Bronchial epithelial cell (primary cell): ENCODE results near the gene HMGCR. TPM values are rescaled to one million over a fixed set of nuclear protein-coding genes. Genes with fewer than 3 reads are reported as not detected.

ENCODE experiments used
- DNase-seq: peaks from one replicate; pipeline ENCODE4 v3.0.0-alpha.2; 2010; ENCODE audit warnings: low read depth
- FAIRE-seq: peaks from 2 replicates; lab custom pipeline; 2011; peaks lifted over from hg19 to GRCh38; lab: Jason Lieb, UNC
- H3K27me3 ChIP-seq: 2 replicates; pipeline ENCODE4 v1.5.1; 2011; ENCODE audit warnings: low read length; ENCODE audit not compliant: control insufficient read depth, insufficient read depth
- H3K36me3 ChIP-seq: 2 replicates; pipeline ENCODE4 v1.5.1; 2011; ENCODE audit warnings: low read length; ENCODE audit not compliant: control insufficient read depth, insufficient read depth
- H3K4me3 ChIP-seq: 2 replicates; pipeline ENCODE4 v1.5.1; 2011; ENCODE audit warnings: mild to moderate bottlenecking, low read depth, low read length, control low read depth
- CTCF ChIP-seq: IDR thresholded peaks from 2 replicates; pipeline ENCODE4 v1.5.1; 2011; ENCODE audit warnings: mild to moderate bottlenecking, moderate library complexity, low read length, control low read depth, inconsistent platforms; ENCODE audit not compliant: insufficient read depth, severe bottlenecking
- total RNA-seq: library from RNA; depleted of rRNA; stranded (reverse); fragments of >200 nt; gene quantifications from 2 replicates; pipeline ENCODE4 v1.2.1, GENCODE V29; 2014

Gene HMGCR
- total RNA-seq, 1 donor from 2014 or later: 83.7 TPM

GRCh38 chr5:75366787-75367186, 29.8 kb downstream of the HMGCR start:
- Histone ChIP-seq H3K36me3 (no peaks in the 10 kb centered on the region), H3K27me3 (no peaks in the 10 kb centered on the region), H3K4me3 (no peak overlapping the region)
- no peak for TF ChIP-seq CTCF
- no peak for DNase-seq
- FAIRE-seq: no peak

DNA sequence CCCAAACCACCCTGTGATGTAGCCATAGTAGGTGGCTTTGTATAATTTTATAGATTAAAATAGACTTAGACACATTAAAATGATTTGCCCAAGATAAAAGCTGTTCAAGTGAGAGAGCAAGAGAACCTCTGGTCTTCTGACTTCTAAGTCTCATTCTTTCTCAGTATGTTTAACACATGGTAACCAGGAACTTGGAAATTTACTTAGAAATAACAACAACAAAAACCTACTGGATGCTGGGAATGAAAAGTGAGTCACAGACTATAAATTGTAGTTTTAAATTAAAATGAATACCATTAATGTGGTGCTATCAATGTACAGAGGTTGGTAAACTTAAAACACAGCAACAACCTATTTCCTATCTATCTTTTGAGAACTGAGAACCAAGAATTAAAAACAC, 30.4 kb downstream of the HMGCR start:
- no peaks in the 10 kb centered on the region for H3K27me3 ChIP-seq
- no peak overlapping the region for H3K4me3 ChIP-seq
- DNase-seq: no peak
- no peaks in the 10 kb centered on the region for H3K36me3 ChIP-seq
- no peak for TF ChIP-seq CTCF
- no peak for FAIRE-seq

GRCh38 chr5:75368391-75368790, 31.4 kb downstream of the HMGCR start:
- no peak for TF ChIP-seq CTCF
- DNase-seq (peak; percentile 53), FAIRE-seq (no peak)
- H3K27me3 ChIP-seq: no peaks in the 10 kb centered on the region
- no peak overlapping the region for H3K4me3 ChIP-seq
- no peaks in the 10 kb centered on the region for H3K36me3 ChIP-seq

DNA sequence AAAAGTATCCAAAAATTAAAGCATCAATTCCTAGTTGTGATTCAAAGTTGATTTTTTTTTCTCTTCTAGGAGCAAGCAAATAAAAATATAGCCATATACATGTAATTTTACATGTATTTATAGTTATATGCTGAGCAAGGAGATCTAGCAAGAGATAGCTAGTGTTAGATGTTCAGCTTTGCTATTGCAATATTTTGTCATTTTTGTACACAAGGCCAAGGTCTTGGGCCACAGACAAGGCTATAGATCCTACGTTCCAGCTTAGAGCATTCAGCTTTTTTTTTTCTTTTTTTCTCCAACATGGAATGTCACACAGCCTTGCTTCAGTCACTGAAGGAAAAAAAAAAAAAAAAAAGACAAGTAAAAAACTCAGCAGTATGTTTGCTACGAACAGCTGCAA, 36.8 kb downstream of the HMGCR start:
- TF ChIP-seq CTCF: no peak
- no peaks in the 10 kb centered on the region for H3K27me3 ChIP-seq
- no peaks in the 10 kb centered on the region for H3K36me3 ChIP-seq
- H3K4me3 ChIP-seq: no peak overlapping the region
- DNase-seq (no peak), FAIRE-seq (no peak)

GRCh38 chr5:75374394-75374814, 37.4 kb downstream of the HMGCR start:
- TF ChIP-seq CTCF: no peak
- DNase-seq (no peak), FAIRE-seq (no peak)
- H3K27me3 ChIP-seq: no peaks in the 10 kb centered on the region
- no peak overlapping the region for H3K4me3 ChIP-seq
- H3K36me3 ChIP-seq: no peaks in the 10 kb centered on the region

DNA sequence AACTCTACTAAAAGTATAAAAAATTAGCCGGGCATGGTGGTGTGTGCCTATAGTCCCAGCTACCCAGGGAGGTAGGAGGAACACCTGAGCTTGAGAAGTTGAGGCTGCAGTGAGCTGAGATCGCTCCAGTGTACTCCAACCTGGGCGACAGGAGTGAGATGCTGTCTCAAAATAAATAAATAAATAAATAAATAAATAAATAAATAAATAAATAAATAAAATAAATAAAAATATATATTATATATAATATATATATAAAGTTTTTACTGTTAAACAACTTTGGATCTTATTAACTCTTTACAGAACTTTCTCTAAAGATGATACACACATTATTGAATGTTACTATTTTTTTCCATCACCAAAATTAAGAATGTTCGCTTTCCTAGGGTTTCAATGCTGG, 38.4 kb downstream of the HMGCR start:
- H3K4me3 ChIP-seq: no peak overlapping the region
- TF ChIP-seq CTCF: no peak
- no peaks in the 10 kb centered on the region for H3K36me3 ChIP-seq
- FAIRE-seq: no peak
- H3K27me3 ChIP-seq: no peaks in the 10 kb centered on the region
- no peak for DNase-seq
